ENCODE data around the gene NAGLU. TPM values are rescaled to one million over a fixed set of nuclear protein-coding genes. Genes with fewer than 3 reads are reported as not detected.

The NAGLU gene
- 10 to 100 TPM; 27.8 to 36.6 (median 31.8) TPM for total RNA-seq

GRCh38 chr17:42536048-42536371 is at the start of gene NAGLU:
Gene NAGLU (plus strand): TSS chr17:42536241. CDS start chr17:42536273, 32 bp downstream.
- intact Hi-C loops (cut with DNase I), result no loop called here
- TF ChIP-seq CTCF (IDR thresholded peaks at IDR 0.05), result peak in 1 of 3 experiments; percentile 11
- TF ChIP-seq EP300 (IDR thresholded peaks at IDR 0.05), result no peak
- TF ChIP-seq POLR2A (IDR thresholded peaks at IDR 0.05; ENCODE audit: low read depth), result peak; percentile 72
- peak; percentile 89 to 97 for TF ChIP-seq POLR2AphosphoS5 (IDR thresholded peaks at IDR 0.05)
- Histone ChIP-seq H3K36me3 (peaks cover 13 to 29% (median 24%) of the 10 kb centered on the region in 4 donors), H3K9me3 (no peaks in the 10 kb centered on the region), H3K27me3 (no peaks in the 10 kb centered on the region), H3K4me3 (peak within 1 kb of the TSS; percentile 63 to 89 (median 74)), H3K27ac (replicated peaks in 1 of 4) (peak within 1 kb of the TSS; percentile 86 to 98 (median 92)), H3K4me1 (peaks cover 18 to 51% (median 45%) of the 10 kb centered on the region in 4 donors)
- DNase-seq (ENCODE audit: extremely low spot score), result peak; percentile 99
- WGBS, result 0% methylated on average over 16 of the region's 40 CpGs

- peaks cover 4 to 35% (median 16%) of the 10 kb centered on the region in 4 donors for H3K4me1 ChIP-seq
- H3K36me3 ChIP-seq, result peaks cover 72 to 100% (median 92%) of the 10 kb centered on the region in 4 donors
- DNase-seq (ENCODE audit: extremely low spot score), result no peak
- H3K27me3 ChIP-seq, result no peaks in the 10 kb centered on the region
- H3K9me3 ChIP-seq, result no peaks in the 10 kb centered on the region
- no peak for TF ChIP-seq POLR2AphosphoS5 (IDR thresholded peaks at IDR 0.05)
- TF ChIP-seq CTCF (IDR thresholded peaks at IDR 0.05), result no peak
- TF ChIP-seq POLR2A (IDR thresholded peaks at IDR 0.05; ENCODE audit: low read depth), result no peak
- TF ChIP-seq EP300 (IDR thresholded peaks at IDR 0.05), result no peak
- H3K27ac ChIP-seq (replicated peaks in 1 of 4), result no peak overlapping the region
- 100% methylated on average over 1 of the region's 1 CpG for WGBS
- intact Hi-C loops (cut with DNase I), result no loop called here
- H3K4me3 ChIP-seq, result no peak overlapping the region
Observed at GRCh38 chr17:42488032-42488431, 48.0 kb upstream of the NAGLU start.

- WGBS, result 70% methylated on average over 3 of the region's 3 CpGs
- Histone ChIP-seq H3K27ac (replicated peaks in 1 of 4) (no peak overlapping the region), H3K36me3 (peaks cover 71 to 100% (median 96%) of the 10 kb centered on the region in 4 donors), H3K4me3 (no peak overlapping the region), H3K4me1 (no peaks in the 10 kb centered on the region), H3K27me3 (no peaks in the 10 kb centered on the region), H3K9me3 (no peaks in the 10 kb centered on the region)
- no peak for DNase-seq (ENCODE audit: extremely low spot score)
- intact Hi-C loops (cut with DNase I), result no loop called here
- no peak for TF ChIP-seq EP300 (IDR thresholded peaks at IDR 0.05)
- no peak for TF ChIP-seq POLR2A (IDR thresholded peaks at IDR 0.05; ENCODE audit: low read depth)
- TF ChIP-seq CTCF (IDR thresholded peaks at IDR 0.05), result no peak
- TF ChIP-seq POLR2AphosphoS5 (IDR thresholded peaks at IDR 0.05), result no peak
Observed at GRCh38 chr17:42493319-42493718, 42.7 kb upstream of the NAGLU start.

- WGBS, result 90% methylated on average over 4 of the region's 4 CpGs
- H3K36me3 ChIP-seq, result peaks cover 66 to 100% (median 95%) of the 10 kb centered on the region in 4 donors
- no peaks in the 10 kb centered on the region for H3K9me3 ChIP-seq
- H3K27ac ChIP-seq (replicated peaks in 1 of 4), result no peak overlapping the region
- no peaks in the 10 kb centered on the region for H3K4me1 ChIP-seq
- TF ChIP-seq POLR2AphosphoS5 (IDR thresholded peaks at IDR 0.05), result no peak
- TF ChIP-seq EP300 (IDR thresholded peaks at IDR 0.05), result no peak
- TF ChIP-seq CTCF (IDR thresholded peaks at IDR 0.05), result no peak
- TF ChIP-seq POLR2A (IDR thresholded peaks at IDR 0.05; ENCODE audit: low read depth), result no peak
- no peak overlapping the region for H3K4me3 ChIP-seq
- no peaks in the 10 kb centered on the region for H3K27me3 ChIP-seq
- no peak for DNase-seq (ENCODE audit: extremely low spot score)
- intact Hi-C loops (cut with DNase I), result no loop called here
Observed at GRCh38 chr17:42494673-42495072, 41.4 kb upstream of the NAGLU start.

- no peak for DNase-seq (ENCODE audit: extremely low spot score)
- Histone ChIP-seq H3K27me3 (no peaks in the 10 kb centered on the region), H3K36me3 (peaks cover 59 to 100% (median 94%) of the 10 kb centered on the region in 4 donors), H3K4me3 (no peak overlapping the region), H3K9me3 (no peaks in the 10 kb centered on the region), H3K27ac (replicated peaks in 1 of 4) (no peak overlapping the region), H3K4me1 (no peaks in the 10 kb centered on the region)
- WGBS, result 83% methylated on average over 4 of the region's 4 CpGs
- intact Hi-C loops (cut with DNase I), result no loop called here
- TF ChIP-seq CTCF (IDR thresholded peaks at IDR 0.05) (no peak), POLR2A (IDR thresholded peaks at IDR 0.05; ENCODE audit: low read depth) (no peak), EP300 (IDR thresholded peaks at IDR 0.05) (no peak), POLR2AphosphoS5 (IDR thresholded peaks at IDR 0.05) (no peak)
Observed at GRCh38 chr17:42498828-42499227, 37.2 kb upstream of the NAGLU start.
